ENCODE data around the gene PAX8. TPM values are rescaled to one million over a fixed set of nuclear protein-coding genes. Genes with fewer than 3 reads are reported as not detected.

Gene PAX8
- total and polyA plus RNA-seq, 2 donors from 2014 or later, result 199 to 607 TPM

- Histone ChIP-seq H3K9me3 (ENCODE audit: control insufficient read depth in 2 of 3, insufficient read depth in 1 of 3, low read length in 3 of 3) (no peaks in the 10 kb centered on the region), H3K9ac (ENCODE audit: low read length in 3 of 3) (no peak overlapping the region), H3K27ac (ENCODE audit: low read depth in 2 of 2, low read length in 2 of 2) (no peak overlapping the region), H3K4me1 (ENCODE audit: control insufficient read depth in 2 of 3, insufficient read depth in 2 of 3, low read depth in 1 of 3, low read length in 3 of 3) (peaks cover 0 to 7% (median 0%) of the 10 kb centered on the region in 3 donors), H3K36me3 (ENCODE audit: control insufficient read depth in 2 of 3, insufficient read depth in 3 of 3, low read length in 3 of 3) (no peaks in the 10 kb centered on the region), H3K4me3 (ENCODE audit: low read length in 3 of 3) (no peak overlapping the region), H3K27me3 (ENCODE audit: control insufficient read depth, insufficient read depth, low read length) (no peaks in the 10 kb centered on the region)
- DNase-seq, result peak in 1 of 5 donors; percentile 86
- TF ChIP-seq CTCF (IDR thresholded peaks at IDR 0.05; ENCODE audit: borderline replicate concordance, extremely low read depth, insufficient read depth), result no peak
- intact Hi-C loops (cut with DNase I), result no loop called here
- no peak for FAIRE-seq
Observed at GRCh38 chr2:113185664-113186432, 92.9 kb downstream of the PAX8 start.

- intact Hi-C loops (cut with DNase I), result no loop called here
- TF ChIP-seq CTCF (IDR thresholded peaks at IDR 0.05; ENCODE audit: borderline replicate concordance, extremely low read depth, insufficient read depth), result no peak
- H3K36me3 ChIP-seq (ENCODE audit: control insufficient read depth in 2 of 3, insufficient read depth in 3 of 3, low read length in 3 of 3), result no peaks in the 10 kb centered on the region
- H3K27me3 ChIP-seq (ENCODE audit: control insufficient read depth, insufficient read depth, low read length), result no peaks in the 10 kb centered on the region
- no peak overlapping the region for H3K27ac ChIP-seq (ENCODE audit: low read depth in 2 of 2, low read length in 2 of 2)
- no peak overlapping the region for H3K4me3 ChIP-seq (ENCODE audit: low read length in 3 of 3)
- H3K9ac ChIP-seq (ENCODE audit: low read length in 3 of 3), result no peak overlapping the region
- H3K4me1 ChIP-seq (ENCODE audit: control insufficient read depth in 2 of 3, insufficient read depth in 2 of 3, low read depth in 1 of 3, low read length in 3 of 3), result peaks cover 0 to 7% (median 0%) of the 10 kb centered on the region in 3 donors
- peak in 1 of 5 donors; percentile 51 for DNase-seq
- no peaks in the 10 kb centered on the region for H3K9me3 ChIP-seq (ENCODE audit: control insufficient read depth in 2 of 3, insufficient read depth in 1 of 3, low read length in 3 of 3)
- no peak for FAIRE-seq
Observed at GRCh38 chr2:113184531-113185230, 94.0 kb downstream of the PAX8 start.

- no peaks in the 10 kb centered on the region for H3K27me3 ChIP-seq (ENCODE audit: control insufficient read depth, insufficient read depth, low read length)
- DNase-seq, result peak in 1 of 5 donors; percentile 12
- TF ChIP-seq CTCF (IDR thresholded peaks at IDR 0.05; ENCODE audit: borderline replicate concordance, extremely low read depth, insufficient read depth), result no peak
- peaks cover 0 to 7% (median 0%) of the 10 kb centered on the region in 3 donors for H3K4me1 ChIP-seq (ENCODE audit: control insufficient read depth in 2 of 3, insufficient read depth in 2 of 3, low read depth in 1 of 3, low read length in 3 of 3)
- H3K9ac ChIP-seq (ENCODE audit: low read length in 3 of 3), result no peak overlapping the region
- FAIRE-seq, result no peak
- intact Hi-C loops (cut with DNase I), result no loop called here
- H3K36me3 ChIP-seq (ENCODE audit: control insufficient read depth in 2 of 3, insufficient read depth in 3 of 3, low read length in 3 of 3), result no peaks in the 10 kb centered on the region
- H3K27ac ChIP-seq (ENCODE audit: low read depth in 2 of 2, low read length in 2 of 2), result no peak overlapping the region
- H3K9me3 ChIP-seq (ENCODE audit: control insufficient read depth in 2 of 3, insufficient read depth in 1 of 3, low read length in 3 of 3), result no peaks in the 10 kb centered on the region
- H3K4me3 ChIP-seq (ENCODE audit: low read length in 3 of 3), result no peak overlapping the region
Observed at GRCh38 chr2:113183703-113184102, 95.0 kb downstream of the PAX8 start.

Data from kidney (tissue), 14 donors.